IPS DF 19.7 (cell line): ENCODE data around the gene ICE1.
"Not testable (repeated sequence)": the region's sequence is repeated elsewhere in the genome, so short reads cannot be mapped to it uniquely, and the experiment has no call there.

Experiments
- DNase-seq: peaks from one replicate; pipeline ENCODE4 v3.0.0-alpha.2; 2013; ENCODE audit warnings: low read depth, low spot score

The ICE1 gene

DNA sequence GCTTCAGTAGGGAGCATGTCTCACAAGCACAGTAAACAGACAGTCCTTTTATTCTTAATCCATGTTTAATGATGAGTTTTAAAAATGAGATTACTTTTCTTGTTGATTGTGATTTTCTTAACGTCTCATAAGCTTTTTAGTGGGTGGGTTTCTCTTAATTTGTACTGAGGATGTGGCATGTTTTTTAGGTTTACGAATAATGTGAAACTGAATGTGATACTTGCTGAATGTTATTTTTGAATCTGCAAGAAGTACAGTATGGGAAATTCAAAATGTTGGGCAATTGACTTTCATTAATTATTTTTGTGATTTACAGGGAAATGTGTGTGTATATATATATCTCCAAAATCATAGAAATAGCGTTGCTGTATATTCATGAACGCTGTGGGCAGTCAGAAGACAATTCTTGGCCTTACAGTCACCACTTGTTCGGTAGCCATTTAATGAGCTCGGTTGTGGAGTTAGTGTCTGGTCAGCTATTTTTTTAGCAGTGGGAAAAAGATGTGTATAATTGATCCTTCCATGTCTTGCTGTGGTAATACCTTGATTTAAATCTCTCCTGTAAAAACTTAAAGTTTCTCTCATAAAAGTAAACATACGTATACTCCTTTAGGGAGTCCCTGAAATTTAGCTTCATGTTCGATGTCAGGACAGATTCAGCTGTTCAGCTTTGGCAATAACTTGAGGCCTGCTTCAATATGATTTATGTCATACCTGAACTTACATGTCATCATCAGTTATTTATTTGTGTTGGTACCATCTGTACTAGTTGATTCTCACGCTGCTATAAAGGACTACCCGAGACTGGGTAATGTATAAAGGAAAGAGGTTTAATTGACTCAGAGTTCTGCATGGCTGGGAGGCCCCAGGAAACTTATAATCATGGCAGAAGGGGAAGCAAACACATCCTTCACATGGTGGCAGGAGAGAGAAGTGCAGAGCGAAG lies 15.0 kb downstream of the ICE1 start:
- DNase-seq: no peak

DNA sequence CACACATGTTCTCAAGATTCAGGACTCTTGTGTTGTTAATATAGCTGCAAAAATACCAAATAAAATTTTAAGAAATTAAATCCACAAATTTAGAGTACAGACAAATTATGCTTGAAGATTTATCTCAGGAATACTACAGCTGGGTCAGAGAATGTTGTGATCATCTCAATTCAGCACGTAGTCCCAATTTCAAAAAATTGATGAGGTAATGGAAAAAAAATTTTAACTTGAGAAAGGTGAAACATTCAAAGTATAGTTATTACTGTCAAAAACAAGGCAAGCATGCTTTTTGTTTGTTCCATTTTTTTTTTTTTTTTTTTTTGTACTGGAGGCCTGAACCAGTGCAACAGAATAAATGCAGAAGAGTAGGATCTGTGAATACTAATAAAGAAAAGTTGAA lies 29.4 kb downstream of the ICE1 start:
- no peak for DNase-seq

DNA sequence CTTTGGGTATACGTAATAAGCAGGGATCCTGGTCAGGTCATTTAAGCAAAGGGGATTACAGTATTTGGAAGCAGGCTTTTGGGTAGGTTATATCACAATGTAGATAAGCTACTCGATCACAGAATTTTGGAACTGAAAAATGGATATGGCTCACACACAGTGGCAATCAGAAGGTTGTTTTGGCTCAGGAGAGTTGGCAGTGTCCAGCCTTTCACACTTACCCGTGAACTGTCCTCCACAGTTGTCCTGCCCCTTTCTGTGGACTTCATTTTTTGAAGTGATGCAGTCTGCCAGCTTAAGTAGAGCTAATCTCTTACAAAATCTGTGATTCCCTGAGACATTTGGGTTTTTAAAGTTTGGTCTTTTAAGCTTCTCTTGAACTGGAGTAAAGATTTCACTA lies 30.7 kb downstream of the ICE1 start:
- DNase-seq: no peak

DNA sequence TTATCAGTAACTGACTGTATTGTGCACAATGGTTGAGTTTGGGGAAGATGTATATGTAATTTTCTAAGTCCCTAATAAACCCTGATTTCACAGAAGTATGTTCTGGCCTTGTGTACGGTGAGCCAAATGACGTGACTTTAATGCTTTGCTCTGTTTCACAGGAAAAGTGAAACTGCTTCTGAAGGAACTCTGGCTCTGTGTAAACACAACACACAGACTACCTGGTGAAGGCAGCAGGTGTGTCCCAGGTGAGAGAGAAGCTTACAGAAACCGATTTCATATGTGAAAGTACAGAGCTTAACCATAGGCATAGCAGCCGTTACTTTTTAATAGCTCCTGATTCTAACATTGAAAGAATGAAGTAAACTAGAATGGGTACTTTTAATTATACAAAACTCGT lies 31.9 kb downstream of the ICE1 start:
- DNase-seq: no peak

DNA sequence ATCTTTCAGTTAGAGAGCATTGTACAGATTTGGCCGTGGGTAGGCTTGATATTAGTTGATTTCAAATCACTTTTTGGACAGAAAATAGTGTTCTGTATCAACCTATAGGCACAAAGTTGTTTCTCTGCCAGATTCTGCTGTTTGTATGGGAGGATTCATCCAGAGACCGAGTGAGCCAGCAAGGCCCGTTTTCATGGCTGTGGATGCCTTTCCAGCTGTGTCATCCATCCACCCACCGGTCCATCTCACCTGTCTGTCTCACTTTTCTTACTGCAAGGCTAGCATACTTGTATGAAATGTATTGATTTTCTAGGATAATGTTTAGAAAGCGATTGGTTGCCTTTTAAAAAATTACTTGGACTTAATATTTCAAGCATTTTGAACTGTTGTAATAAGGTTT lies 34.4 kb downstream of the ICE1 start:
- DNase-seq: no peak

DNA sequence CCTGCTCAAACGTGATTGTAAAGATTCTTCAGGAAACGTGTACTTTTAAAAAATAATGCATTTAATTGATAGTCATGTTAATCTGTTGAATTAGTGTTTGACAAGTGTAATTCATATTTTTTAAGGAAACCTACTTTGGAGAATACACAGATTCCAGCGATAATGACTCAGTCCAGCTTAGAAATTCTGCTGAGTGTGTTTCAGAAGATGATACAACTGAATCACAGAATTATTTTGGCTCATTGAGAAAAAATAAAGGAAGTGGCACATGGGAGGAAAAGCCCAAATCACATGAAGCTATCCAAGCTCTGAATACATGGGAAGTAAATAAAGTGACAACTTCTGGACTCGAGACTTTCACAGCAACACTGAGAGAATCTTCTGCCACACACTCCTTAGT lies 37.8 kb downstream of the ICE1 start:
- DNase-seq: no peak

DNA sequence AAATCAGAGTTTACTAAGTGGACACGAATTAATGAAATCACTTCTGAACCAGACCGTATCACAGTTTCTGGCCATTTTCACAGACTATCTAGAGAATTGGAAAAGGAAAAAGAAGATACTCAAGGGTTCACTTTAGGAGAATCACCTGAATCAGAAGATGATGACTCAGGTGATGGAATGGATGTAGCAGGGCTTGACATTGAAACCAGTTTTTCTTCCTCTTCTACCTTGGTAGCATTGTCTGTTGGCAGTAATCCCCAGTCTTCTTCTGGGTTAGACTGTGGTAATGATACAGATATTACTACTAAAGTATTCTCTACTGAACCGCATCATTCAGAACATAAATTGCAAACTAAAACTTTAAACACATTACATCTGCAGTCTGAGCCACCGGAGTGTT lies 38.5 kb downstream of the ICE1 start:
- no peak for DNase-seq

DNA sequence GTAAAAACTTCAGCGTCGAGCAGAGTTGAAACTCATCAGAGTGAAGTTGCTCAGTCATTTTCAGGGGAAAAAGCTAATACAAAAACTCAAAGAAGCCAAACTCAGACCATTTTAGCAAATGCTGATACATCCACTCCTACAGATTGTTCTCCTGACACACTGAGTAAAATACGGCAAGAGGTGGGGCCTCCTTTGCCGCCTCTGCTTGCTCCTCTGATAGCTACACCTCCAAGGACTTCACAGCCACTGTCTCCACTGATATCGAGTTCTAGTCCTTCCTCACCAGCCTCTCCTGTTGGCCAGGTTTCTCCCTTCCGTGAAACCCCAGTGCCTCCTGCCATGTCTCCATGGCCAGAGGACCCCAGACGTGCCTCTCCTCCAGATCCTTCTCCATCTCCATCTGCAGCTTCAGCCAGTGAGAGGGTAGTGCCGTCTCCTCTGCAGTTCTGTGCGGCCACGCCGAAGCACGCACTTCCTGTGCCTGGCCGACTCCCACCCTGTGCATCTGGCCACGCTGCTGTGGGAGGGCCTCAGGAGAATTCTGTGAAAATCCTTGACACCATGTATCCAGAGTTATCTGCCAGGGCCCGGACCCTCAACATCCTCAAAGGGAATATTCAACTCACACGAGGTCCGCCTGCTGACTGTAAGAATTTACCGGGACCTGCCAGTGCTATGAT lies 41.7 kb downstream of the ICE1 start:
- DNase-seq: no peak

DNA sequence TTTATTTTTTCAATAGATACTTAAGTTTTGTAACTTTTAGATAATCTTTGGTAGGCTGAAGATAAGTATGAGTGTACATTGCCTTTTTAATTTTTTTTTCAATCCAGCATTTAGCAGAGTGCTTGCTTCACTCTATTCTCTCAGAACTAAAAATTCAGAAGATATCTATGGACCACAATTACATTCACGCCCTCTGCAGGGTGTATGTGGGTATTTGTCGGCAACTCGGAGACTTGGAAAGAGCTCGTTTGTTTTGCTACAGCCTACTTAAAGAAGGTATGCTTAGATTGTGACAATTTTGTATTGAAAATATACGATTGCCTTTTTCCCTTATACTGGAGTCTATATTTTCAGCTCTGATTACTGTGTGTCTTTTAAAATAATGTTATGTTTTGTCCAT lies 43.8 kb downstream of the ICE1 start:
- DNase-seq: no peak

DNA sequence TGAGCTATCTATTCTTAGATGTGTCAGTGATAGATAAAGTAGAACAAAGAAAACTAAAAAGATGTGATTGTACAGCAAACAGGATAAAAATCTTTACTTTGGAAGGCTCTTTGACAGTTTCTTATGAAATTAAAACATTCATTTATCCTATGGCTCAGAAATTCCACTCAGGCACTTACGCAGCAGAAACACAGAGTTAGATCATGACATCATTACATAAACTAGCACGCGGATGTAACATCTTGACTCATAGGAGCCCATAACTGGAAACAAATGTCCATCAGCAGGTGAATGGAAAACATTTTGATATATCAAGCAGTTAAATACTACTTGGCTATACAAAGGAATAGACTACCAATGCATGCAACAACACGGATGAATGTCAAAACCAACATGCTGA lies 45.3 kb downstream of the ICE1 start:
- no peak for DNase-seq

DNA sequence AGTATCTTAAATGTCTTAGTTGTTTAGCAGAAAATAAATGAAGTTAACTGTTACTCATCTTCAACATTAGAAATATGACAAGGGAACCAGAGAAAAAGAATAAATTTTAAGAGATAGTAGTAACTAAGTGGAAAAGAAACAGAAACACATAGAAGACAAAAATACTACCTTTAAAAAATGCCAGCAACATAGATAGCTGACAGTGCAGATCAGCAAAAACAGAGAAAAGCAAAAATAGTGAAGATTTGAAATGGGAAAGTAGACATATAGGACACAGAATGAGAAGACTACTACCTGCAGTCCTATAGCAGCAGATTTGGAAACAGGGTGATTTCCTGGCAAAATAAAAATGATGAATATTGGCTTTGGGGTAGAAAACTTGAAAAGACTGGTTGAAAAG lies 48.5 kb downstream of the ICE1 start:
- no peak for DNase-seq

DNA sequence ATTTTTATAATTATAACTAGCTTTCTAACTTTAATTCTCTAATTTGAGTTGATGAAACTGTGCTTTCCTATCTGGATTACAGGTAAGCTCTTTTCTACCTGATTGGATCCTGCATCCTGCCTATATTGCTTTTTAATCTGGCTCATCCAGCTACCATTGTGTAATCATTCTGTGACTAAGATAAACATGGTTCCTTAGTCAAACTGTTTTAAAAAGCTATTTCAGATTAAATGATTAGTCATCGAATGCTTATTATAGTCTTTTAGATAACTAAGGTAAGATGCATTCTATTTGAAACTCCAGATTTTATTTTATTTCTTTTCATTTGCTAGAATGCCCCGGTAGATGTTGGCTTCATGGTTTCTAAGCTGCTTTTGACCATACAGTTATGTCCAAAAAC lies 50.7 kb downstream of the ICE1 start:
- no peak for DNase-seq

DNA sequence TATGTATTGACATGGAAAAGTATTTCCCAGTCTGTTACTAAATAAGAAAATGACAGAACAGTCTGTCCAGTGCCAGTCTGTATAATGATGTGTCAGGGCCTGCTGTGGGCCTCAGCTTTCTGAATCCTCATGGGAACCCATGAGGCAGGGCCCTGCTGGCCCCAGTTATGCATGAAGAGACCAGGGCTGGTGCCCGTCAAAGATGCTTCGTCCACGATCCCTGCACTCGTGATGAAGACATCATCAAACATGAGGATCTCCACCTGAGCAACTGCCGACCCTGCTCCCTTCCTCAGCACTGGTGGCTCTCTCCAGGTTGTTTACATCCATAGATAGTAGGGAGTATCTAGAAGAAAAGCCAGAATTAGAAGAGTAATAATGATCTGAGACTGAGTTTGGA lies 52.5 kb downstream of the ICE1 start:
- no peak for DNase-seq

DNA sequence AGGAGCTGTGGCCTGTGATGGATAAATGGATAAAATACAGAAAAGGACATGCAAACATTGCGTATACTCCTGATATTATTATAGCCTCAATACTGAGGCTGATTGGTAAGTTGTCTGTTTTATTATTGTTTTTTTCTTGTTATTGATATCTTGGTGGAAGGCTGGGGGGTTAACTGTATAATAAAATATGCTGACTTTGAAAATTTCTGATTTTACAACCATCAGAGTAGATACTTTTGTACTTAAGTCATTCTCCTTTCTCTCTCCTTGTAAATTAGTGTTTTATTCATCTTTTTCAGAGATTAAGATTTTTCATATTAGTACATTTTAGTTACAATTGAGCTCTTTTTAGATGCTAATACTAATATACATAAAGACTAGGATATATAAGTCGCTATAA lies 53.5 kb downstream of the ICE1 start:
- no peak for DNase-seq

DNA sequence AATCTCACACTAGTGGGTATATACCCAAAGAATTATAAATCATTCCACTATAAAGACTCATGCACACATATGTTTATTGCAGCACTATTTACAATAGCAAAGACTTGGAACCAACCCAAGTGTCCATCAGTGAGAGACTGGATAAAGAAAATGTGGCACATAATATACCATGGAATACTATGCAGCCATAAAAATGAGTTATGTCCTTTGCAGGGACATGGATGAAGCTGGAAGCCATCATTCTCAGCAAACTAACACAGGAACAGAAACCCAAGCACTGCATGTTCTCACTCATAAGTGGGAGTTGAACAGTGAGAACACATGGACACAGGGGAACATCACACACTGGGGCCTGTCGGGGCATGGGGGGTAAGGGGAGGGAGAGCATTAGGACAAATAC lies 57.1 kb downstream of the ICE1 start:
- DNase-seq: not testable (repeated sequence)

DNA sequence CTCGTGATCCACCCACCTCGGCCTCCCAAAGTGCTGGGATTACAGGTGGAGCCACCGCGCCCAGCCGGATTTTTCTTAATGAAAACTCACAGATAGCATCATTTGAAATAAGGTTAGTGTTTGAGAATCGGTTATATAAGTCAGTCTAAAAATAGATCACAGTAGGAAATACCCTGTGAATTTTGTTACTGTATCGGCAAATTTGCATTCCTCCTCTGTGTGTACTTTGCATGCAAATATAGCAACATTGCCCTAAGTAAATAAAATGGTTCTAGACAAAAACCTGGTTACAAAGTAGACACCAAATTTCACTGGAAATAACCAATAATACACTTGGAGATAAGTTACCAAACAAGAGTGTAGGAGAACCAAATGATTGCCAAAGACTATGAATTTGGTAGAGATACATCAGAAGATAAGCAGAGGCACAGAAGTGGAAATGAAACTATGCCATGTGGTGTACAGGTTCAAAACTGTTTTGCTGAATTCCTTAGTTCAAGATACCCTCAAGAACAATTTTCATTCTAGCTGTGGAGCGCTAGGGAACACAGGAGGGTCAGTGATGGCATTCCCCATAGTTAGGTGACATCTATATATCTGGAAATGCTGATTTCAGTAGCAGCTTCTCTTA lies 58.1 kb downstream of the ICE1 start:
- no peak for DNase-seq

DNA sequence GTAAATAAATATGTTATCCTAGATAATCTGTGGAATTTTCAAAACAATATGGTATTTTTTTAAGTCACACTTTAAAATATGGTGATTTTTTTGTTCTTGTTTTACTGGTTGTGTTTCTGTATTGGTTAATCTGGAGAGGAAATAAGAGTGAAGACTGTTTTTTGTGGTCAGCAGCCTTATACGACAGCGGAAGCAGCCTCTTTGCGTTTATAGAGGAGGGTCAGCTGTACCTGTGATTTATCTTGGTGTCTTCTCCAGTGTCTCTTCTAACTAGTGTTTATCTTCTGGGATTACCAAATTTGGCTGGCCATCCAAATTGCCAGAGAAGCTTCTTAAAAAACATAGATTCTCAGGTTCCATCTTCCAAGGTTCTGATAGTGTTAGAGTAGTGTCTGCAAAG lies 58.7 kb downstream of the ICE1 start:
- no peak for DNase-seq

DNA sequence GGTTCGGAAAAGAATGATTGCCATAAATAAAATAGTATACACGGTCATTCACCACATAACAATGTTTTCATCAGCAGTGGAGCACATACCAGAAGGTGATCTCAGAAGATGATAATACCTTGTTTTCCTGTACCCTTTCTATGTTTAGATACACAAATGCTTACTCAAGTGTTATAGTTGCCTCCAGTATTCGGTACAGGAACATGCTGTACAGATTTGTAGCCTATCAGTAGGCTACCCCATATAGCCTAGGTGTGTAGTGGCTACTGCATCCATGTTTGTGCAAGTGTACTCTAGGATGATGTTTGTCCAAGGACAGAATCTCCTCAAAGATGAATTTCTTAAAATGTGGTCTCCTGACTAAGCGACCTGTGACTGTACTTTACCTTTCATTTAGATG lies 59.2 kb downstream of the ICE1 start:
- no peak for DNase-seq

DNA sequence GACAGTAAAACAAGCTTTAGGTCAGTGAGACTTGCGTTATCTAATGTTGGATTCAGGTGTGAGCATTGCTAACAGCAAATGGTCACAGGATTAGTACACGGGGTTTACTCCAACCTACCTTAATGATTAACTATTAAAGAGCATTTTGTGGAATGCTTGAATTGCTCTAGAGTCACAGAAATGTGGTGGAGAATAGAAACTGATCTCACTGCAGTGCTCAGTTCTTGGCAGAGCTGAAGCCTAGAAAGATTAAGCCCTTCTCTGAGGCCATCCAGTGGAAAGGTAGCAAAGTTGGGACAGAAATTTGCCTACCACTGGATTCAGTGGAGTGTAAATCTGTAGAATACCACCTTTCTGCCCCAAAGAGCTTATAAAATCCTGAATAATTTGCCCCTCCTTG lies 60.9 kb downstream of the ICE1 start:
- no peak for DNase-seq

DNA sequence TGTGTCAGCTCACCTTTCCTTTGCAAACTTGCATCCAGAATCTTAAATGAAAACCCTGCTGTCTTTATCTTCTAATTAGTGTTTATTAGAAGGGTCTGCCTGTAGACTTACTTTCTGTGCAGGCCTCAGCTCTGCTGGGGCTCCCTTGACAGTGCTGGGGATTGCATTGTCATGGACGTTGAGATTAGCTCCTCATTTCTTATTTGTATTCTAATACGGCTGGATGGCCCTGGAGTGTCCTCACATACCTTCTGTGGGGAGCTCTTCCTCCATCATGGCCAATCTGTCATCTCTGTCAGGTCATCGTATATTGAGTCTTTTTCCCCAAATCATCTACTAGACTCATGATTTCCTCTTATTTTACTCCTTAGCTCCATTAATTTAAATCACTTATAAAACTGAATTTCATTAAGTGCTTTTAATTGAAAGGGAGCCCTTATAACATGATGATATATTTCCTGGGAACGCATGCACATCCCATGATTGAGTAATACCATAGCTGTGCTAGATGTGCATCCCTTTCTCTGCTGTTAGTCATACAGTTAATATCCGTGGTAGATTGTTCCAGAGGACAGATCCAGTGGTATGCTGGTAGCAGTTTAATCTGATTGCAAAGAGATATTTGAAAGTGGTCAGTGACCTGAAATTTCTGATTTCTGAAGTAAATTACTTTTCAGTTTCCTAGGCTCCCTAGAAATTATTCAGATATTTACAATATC lies 61.6 kb downstream of the ICE1 start:
- DNase-seq: no peak

DNA sequence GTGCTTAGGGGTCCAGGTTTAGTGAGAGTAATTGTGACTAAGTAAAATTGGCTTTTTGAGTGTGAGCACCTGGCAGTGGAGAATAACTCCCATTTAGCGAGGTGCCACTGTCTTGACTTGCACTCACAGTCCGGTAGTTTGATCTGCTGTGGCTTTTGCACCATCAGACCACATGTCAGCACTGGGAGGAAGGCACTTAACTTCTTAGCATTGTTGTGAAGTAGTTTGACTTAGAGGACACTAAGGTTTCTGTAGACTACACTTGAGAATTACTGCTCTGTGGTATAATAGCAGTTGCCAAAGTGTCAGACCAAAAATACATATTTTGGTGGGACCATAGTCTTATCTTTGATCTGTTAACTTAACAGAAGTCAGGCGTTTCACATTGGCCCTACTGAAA lies 63.6 kb downstream of the ICE1 start:
- DNase-seq: no peak
